Left kidney (tissue), 2 donors: ENCODE data around the gene GRPEL1. TPM values are rescaled to one million over a fixed set of nuclear protein-coding genes. Genes with fewer than 3 reads are reported as not detected.
"Not testable (repeated sequence)": the region's sequence is repeated elsewhere in the genome, so short reads cannot be mapped to it uniquely, and the experiment has no call there.

ENCODE experiments used
- DNase-seq: peaks from one replicate; pipeline ENCODE4 v3.0.0-alpha.2; 2013
- polyA plus RNA-seq: library from polyadenylated mRNA; unstranded; fragments of 120-200 nt; gene quantifications from one replicate; pipeline ENCODE4 v1.2.1, GENCODE V29; 2013; ENCODE audit not compliant: insufficient read length

The GRPEL1 gene
- polyA plus RNA-seq, 1 donor = 32.6 TPM

DNA sequence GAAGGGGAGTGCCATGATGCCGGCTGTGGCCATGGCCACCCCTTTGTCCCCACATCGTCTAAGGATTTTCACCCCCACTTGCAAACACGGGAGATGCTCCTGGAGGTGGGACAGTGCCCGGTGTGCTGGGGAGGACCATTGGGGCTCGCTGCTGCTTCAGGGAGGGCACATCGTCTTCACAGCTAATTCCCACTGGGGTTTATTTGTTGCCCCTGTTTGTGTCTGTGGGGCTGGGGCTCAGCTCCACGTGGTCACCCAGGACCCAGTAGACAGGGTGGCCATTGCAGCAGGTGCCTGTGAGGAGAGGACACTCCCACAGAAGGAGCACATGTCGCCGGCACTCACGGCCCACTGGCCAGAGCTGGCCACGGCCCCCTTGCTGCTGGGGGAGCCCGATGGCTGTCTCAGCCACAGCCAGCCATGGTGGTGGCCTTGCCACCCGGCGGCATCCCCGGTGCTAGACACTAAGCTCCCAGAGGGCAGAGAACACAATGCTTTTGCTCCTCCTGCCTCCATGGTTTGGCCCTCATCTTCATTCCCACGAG is 27.8 kb upstream of the GRPEL1 start:
- DNase-seq = no peak

DNA sequence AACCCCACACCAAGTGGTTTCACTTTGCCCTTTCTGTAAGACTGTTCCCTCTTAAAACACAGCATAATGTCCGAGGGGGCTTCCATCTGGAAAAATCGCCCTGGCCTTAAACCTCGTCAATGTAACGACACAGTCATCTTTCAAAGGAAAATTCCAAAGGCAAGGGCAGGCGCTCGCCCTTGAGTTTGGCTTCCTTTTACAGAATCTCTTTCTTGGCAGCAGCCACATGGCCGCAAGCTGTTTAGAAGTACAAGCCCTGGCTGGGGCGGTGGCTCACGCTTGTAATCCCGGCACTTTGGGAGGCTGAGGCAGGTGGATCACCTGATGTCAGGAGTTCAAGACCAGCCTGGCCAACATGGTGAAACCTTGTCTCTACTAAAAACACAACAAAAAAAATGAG is 27.1 kb upstream of the GRPEL1 start:
- no peak for DNase-seq

DNA sequence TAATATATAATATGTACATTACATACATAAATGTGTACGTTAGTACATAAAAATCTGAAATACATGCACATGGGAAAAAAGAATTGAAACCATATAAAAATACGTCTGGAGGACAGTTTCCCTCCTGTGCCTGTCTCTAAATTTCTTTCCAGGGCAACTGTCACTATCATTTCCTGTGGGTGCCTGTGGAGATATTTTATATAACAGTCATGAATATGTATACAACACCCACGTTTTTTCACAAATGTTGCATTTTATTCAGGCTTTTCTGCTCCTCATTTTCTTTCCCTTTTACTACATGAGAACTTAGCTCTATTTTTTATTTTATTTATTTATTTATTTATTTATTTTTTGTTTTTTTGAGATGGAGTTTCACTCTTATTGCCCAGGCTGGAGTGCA is 24.2 kb upstream of the GRPEL1 start:
- DNase-seq = no peak

DNA sequence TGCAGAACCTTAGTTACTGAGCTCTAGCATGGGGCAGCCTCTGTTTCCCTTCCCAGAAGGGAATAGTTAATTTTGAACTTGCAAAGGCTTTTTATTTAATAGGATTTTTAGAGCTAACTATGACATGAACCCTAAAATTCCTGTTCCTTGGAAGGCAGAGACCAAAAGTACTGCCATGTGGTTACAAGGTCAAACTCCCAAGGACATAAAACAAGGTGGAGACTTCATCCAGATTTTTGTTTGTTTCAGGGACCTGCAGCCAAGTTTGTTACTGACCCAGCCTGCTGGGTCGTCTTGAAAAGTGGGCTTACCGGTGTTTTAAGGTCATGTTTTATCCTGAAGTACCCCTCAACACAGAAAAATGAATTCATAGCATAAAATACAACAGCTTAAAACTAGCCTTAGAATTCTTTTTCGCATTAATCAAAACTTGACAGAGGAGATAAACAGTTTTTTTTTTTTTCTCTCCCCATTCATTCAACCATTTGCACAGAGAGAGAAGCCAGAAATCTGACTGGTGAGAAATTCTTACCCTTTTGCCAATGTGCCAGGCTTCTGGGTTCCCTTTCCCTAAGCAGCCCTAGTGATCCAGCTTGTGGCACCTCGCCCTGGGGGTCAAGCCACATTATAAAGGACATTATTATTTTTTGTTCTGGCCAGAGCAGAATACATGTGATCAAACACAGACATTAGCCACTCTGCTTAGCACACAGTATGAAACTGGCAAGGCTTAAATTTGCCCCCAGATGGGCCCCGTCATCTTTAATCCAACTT is 21.5 kb upstream of the GRPEL1 start:
- no peak for DNase-seq

DNA sequence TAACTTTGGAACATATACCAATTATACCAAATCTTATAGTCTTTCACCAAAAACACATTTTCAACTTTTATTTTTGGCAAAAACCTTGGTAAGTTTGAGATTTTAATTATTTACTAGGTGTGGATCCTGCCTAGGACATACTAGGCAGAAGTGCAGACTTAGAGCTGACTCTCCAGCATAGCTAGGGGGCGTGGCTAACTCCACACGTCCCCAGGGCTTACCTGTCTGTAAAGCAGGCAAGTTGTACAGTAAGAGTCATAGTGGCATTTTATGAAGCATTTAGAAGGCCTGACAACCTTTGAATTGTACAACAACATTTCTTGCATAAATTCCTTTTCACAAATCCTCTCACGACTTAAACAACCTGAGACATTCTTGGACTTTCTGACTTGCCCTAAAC is 19.2 kb upstream of the GRPEL1 start:
- no peak for DNase-seq

DNA sequence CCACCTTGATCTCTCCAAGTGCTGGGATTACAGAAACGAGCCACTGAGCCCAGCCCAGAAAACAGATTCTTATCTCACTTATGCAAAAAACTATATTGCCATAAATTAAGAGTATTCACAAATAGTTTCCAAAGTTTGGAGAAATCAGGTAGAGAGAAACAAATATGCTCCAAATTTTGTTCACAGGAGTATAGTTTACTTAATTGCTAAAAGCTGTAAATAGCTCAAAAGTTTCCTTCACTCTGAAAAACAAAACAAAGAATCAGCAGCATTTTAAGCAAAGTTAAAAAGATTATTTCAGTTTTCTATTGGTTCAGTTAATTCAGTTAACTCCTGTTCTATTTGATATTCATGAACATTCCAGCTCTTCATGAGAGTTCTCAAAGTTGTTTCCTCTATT is 18.5 kb upstream of the GRPEL1 start:
- DNase-seq = no peak

DNA sequence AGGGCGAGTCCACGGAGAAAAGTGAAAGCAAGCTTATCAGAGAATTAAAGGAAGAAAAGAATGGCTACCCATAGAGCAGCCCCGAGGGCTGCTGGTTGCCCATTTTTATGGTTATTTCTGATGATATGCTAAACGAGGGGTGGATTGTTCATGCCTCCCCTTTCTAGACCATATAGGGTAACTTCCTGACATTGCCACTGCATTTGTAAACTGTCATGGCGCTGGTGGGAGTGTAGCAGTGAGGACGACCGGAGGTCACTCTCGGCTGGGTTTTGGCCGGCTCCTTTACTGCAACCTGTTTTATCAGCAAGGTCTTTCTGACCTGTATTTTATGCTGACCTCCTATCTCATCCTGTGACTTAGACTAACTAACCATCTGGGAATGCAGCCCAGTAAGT is 16.7 kb upstream of the GRPEL1 start:
- not testable (repeated sequence) for DNase-seq

DNA sequence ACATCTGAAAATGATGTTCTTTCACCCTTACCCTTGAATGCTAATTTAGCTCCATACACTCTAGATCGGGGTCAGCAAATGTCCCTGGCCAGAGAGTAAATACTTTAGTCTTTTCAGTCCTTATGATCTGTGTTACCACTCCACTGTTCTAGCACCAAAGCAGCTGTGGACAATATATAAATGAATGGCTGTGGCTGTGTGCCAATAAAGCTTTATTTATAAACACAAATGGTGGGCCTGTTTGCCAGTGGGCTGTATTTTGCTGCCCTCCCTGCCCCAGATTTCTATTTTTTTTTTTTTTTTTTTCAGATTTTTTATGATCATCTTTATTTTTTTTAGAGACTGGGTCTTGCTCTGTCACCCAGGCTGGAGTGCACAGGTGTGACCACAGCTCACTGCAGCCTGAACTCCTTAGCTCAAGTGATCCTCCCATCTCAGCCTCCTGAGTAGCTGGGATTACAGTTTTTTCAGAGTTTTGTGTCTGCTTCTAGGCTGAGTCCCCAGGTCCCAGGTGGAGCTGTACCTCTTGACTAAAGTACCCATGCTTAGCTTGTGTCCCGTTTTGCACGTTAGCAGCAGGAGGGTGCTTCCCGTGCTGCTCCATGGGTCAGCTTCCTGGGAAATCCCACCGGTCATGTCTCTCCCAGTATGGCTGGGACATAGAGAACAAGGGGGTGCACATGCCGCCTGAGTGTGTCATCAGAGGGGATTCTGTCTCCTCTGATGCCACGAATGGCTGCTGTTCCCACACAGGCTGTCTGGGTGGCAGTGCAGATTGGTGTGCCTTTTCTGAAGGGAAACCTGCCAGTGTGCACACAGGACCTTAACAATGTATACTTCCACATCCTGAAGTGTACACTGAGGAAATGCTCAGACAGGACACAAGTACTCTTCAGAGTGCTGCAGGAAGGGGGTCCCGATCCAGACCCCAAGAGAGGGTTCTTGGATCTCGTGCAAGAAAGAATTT is 16.0 kb upstream of the GRPEL1 start:
- no peak for DNase-seq

DNA sequence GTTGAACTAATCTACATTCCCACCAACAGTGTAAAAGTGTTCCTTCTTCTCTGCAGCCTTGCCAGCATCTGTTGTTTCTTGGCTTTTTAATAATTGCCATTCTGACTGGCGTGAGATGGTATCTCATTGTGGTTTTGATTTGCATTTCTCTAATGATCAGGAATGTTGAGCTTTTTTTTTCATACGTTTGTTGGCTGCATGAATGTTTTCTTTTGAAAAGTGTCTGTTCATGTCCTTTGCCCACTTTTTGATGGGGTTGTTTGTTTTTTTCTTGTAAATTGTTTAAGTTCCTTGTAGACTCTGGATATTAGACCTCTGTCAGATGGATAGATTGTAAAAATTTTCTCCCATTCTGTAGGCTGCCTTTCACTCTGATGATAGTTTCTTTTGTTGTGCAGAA is 12.0 kb upstream of the GRPEL1 start:
- not testable (repeated sequence) for DNase-seq

DNA sequence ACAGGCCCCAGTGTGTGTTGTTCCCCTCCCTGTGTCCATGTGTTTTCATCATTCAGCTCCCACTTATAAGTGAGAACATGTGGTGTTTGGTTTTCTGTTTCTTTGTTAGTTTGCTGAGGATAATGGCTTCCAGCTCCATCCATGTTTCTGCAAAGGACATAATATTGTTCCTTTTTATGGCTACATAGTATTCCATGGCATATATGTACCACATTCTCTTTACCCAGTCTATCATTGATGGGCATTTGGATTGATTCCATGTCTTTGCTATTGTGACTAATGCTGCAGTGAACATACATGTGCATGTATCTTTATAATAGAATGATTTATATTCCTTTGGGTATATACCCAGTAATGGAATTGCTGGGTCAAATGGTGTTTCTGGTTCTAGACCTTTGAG is 11.6 kb upstream of the GRPEL1 start:
- not testable (repeated sequence) for DNase-seq

DNA sequence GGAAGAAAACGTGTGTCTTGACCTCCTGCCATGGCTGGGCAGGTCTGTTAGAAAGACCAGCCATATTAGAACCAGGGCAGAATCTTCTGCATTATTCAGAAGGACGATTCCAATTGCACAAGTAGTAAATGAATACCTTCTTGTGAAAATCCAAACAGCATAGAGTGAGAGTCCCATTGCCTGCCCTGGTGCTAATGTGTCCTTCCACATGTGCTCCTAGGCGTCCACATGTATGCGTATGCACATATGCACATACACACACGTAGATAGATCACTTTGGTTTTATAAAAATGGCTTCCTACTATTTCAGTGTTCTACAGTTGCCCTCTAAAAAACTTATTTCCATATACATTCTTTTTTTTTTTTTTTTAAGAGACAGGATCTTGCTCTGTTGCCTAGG is 10.2 kb upstream of the GRPEL1 start:
- DNase-seq = no peak

DNA sequence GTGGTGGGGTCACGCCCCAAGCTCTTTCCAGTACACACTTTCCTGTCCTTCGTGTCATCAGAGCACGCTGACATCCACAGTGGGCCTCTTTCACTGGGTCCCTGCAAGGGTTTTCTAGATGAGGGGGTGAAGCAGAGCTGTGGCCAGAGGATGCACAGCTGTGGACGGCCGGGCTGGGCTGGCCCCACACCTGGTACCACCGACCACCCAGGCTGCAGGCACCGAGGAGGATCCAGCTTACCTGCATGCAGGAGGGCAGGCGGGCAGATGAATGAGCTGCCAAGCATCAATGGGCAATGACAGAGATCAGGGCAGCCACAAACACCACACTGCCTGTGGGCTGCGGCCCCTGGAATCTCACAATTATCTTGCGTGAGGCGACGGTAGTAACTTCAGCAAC is 9.5 kb upstream of the GRPEL1 start:
- no peak for DNase-seq

DNA sequence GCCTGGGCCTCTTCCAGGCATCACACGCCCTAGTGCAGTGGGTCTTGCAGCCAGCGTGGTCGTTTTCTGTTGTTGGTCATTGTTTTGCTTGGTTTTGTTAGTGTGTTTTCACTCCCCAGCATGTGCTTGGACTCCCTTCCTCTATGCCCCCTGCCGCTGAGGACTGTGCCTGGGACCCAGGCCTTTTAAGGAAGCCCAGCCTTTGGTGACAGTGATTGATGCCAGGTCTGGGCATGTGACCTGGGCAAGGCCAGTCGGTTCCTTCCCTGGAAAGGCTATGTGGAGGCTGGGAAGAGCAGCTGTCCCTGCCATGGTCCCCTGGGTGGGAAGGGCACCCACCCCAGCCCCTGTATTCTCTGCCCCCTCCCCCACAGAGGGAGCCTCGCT is 8.8 kb upstream of the GRPEL1 start:
- DNase-seq = no peak

DNA sequence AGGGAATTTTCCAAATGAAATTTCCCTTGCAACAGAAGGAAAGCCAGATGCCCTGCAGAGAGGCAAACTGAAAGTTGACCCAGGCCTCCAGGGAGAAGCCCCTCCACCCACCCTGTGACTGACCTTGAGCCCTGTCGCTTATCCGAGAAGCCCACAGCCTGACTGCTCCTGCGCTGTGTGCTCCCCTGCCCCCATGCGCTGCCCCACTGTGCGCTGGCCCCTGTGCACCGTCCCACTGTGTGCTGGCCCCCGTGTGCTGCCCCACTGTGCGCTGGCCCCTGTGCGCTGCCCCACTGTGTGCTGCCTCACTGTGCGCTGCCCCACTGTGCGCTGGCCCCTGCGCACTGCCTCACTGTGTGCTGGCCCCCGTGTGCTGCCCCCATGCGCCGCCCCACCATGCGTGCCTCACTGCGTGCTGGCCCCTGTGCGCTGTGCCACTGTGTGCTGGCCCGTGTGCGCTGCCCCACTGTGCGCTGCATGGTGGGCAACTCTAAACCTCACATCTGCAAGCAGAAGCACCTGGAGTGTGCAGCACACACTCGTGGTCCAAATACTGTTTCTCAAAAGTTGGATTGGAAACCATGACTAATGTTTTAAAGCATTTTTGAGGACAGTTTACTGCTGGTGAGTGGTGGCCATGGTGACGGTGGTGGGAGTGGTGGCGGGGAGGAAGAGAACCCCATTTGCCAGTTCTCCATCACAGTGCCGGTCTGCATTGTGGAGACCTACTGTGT is 8.3 kb upstream of the GRPEL1 start:
- DNase-seq = no peak

DNA sequence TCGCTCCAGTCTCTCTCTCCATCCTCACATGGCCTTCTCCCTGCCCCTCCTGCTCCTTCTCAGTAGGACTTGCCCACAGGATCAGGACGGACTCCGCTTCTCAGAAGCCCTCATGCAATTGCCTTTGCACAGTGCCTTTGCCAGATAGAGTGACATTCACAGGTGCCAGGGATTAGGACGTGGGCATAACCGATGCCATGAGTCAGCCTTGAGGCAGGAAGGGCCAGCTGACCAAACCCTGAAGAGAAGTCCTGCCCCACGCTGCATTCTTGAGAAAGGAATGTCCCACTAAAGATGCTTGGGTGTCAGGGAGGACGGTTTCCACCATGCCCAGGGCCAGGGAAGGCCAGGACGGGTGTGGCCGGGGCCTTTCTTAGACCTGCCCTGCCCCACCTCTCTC is 6.6 kb upstream of the GRPEL1 start:
- DNase-seq = no peak

DNA sequence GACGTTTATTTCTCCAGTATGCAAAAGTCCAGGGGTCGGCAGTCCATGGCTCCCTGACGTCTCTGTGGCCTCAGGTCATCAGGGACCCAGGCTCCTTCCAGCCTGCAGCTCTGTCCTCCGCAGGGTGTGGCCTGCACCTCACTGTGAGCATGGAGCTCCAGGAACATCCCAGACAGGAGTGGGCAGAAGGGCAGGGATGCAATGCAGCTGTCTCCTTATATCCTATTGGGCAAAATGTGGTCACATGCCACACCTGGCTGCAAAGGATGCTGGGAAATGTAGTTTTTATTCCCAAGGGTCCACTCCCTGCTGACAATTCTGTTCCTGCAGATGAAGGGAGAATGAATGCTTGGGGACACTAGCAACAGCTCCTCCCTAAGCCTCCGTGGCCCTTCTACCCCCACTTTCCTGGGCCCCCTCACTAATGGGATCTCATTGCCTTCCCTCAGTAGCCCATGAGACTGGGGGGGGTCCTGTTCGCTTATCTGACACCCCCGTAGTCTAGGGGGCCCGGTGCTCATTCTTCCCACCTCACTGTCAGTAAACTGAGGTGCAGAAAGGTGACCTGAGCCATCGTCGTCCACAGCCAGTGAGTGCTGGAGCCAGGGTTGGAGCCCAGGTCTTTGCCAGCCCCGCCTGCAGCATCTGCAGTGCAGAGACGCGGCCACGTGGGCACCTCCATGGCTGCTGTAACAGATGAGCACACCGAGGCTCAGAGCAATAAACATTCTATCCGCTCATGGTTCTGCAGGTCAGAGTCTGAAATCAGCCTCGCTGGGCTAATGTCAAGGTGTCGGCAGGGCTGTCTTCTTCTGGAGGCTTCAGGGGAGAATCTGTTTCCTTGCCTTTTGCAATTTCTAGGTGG is 5.9 kb upstream of the GRPEL1 start:
- peak; percentile 51 for DNase-seq

DNA sequence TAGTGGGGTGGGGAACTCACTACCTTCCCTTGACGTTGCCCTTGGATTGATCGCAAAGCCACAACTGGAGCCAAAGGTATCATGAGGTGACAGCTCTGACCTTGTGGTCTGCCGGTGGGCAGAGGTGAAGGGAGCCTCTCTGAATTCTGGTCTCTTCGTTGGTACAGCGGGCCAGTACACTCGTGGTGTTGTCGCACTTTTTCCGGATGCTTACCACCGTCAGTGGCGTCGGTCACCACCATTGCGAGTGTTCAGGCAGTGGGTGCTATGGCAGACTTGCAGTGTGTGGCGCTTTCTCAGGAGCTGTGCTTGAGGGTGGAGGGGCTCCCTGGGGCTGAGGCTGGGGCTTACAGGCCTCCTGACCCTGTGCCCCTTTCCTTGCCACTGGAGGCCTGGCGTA is 5.2 kb upstream of the GRPEL1 start:
- no peak for DNase-seq

DNA sequence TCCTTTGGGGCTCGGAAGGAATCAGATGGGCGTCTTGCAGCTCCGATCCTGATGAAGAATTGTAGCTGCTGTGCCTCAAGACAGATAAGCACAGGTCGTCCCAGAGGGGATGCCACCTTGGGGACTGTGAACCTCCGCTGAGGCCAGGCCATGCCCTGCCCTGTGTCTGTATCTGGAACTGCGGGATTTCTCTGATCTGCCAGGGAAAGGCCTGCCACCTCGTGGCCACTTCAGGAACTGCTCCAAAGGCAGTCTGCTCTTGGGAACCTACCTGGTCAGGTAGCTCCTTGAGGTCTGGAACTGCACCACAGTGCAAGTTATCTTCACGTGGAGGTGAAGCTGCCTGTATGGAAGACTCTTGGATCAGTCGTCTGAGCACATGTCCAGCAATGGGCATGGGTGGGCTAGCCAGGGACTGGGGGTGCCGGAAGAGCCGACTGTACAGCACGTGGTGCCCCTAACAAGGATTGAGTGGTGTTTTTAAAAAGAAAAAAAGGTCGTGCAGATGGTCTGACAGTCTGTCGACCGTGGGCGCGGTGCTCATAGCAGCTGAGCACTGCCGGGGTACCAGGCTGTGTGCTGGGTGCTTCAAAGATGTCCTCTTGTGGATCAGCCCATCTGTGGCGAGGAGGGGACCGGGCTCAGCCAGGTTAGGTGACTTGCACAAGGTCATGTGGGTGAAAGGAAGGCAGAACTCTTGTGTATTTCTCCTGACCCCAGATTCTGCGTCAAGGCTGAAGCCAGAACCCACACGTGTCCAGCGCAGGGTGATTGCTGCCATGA is 3.1 kb upstream of the GRPEL1 start:
- DNase-seq = peak; percentile 71

DNA sequence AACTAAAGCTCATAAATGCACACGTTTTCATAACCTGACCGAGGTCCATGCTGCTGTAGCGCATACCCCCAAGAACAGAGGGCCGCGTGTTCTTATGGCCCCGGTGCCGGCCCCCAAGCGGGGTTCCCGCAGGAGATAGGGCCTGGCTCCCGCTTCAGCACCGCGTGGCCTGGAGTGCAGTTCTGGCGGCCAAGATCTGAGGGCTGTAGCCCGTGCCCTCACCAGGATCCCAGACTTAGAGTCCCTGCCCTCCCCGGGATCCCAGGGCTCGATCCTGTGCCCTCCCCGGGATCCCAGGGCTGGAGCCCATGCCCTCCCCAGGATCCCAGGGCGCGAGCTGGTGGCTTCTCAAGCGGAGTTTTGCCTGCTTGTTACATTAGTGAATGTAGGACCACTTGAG is 1.0 kb upstream of the GRPEL1 start:
- no peak for DNase-seq

DNA sequence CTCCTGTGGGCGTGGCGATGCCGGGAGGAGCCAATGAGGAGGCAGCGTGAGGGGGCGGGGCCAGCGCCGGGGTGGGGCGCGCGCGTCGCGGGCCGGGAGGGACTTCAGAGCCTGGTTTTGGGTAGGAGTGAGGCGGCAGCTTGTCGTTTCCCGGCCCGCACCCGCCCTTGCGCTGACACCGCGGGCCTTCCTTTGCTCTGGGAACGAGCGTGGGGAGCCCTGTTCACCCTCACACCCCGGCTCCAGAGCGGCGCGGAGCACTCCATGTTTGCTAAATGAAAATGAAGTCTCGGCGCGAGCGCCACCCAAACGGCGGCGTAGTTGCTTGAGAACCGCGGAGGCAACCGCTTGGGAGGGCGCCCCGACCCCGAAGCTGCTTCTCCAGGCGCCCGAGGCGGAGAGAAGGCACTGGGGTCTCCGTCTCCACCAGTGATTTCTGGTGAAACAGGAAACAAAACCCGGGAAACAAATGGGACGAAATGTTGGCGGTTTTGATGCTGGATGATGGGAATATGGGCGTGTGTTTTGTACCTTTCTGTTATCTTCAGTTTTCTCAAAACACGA is 497 bp upstream of the GRPEL1 start:
- no peak for DNase-seq
